ENCODE measurements around the gene DYNLT4.
A peak's percentile ranks its signal among the peaks of the same experiment; 100 is the strongest.

DYNLT4 gene

DNA sequence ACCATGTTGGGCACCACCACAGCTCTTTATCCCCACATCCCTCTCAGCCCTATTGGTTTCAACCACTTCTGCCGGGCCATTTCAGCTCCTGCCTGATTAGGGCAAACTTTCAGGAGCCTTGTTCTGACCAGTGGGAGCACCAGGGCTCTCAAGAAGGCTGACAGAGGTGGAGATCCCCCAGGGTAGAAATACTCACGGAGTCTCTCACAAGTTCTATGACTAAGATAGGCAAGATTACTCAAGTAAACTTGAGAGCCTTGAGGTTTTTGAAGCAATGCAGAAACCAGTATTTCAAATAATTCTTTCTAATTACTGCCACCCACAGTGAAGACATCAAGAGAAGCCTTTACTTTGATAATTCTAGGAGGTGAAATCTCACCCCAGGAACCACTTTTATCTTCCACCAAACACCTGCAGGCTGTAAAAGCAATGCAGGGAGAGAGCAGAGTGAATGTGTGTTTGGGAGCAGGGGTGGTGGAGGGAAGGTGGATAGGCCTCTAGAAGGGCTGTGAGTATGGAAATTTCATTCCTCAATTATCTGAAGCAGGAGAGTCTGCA is 42.5 kb upstream of the DYNLT4 start:
- TF ChIP-seq, protein P1, sequence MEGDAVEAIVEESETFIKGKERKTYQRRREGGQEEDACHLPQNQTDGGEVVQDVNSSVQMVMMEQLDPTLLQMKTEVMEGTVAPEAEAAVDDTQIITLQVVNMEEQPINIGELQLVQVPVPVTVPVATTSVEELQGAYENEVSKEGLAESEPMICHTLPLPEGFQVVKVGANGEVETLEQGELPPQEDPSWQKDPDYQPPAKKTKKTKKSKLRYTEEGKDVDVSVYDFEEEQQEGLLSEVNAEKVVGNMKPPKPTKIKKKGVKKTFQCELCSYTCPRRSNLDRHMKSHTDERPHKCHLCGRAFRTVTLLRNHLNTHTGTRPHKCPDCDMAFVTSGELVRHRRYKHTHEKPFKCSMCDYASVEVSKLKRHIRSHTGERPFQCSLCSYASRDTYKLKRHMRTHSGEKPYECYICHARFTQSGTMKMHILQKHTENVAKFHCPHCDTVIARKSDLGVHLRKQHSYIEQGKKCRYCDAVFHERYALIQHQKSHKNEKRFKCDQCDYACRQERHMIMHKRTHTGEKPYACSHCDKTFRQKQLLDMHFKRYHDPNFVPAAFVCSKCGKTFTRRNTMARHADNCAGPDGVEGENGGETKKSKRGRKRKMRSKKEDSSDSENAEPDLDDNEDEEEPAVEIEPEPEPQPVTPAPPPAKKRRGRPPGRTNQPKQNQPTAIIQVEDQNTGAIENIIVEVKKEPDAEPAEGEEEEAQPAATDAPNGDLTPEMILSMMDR (IDR thresholded peaks at IDR 0.05; ENCODE audit: insufficient read depth, low read length, poor library complexity, severe bottlenecking): no peak
- no peak for DNase-seq (ENCODE audit: extremely low read depth, insufficient read length)
- no peaks in the 10 kb centered on the region for H3K27me3 ChIP-seq (replicated peaks; ENCODE audit: control insufficient read depth, insufficient read depth, low read length)
- H3K36me3 ChIP-seq (ENCODE audit: control insufficient read depth, insufficient read depth, low read length): peaks cover 2% of the 10 kb centered on the region; the same call in 1 of the 2 replicates
- no peak overlapping the region for H3K4me3 ChIP-seq (replicated peaks; ENCODE audit: low read depth, low read length)

DNA sequence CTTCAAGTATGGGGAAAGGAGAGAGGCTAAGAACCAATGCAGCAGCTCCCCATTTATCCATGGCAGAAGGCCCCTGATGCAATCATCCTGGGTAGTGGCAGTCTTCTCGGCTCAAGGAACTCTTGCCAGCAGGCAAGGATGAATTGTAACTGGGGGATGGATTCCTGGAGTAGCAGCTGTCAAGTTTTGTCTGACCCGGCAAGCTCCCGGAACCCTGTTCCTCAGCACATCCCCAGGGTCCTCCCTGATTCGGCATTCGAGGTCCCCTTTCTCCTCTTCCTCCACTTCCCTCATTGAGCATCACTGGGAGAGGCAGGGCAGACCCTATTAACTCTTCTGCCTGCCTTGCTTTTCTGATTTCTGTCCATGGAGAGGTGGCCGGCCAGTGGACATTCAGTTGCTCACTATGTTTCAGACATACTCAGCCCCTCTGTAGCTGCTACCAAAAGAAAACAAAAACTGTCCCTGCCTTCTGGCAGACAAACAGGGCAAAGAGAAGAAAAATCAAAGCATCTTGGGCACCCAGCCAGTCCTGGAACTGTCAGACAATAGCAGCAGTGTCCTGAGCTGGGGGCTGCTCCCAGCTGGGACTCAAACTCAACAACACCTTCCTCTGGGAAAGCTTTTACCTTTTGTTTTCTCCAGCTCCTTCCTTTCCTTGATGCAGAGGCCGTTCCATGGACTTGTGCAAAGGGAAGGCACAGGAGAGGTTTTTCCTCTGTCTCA is 41.5 kb upstream of the DYNLT4 start:
- no peak for DNase-seq (ENCODE audit: extremely low read depth, insufficient read length)
- peaks cover 2% of the 10 kb centered on the region; the same call in 1 of the 2 replicates for H3K36me3 ChIP-seq (ENCODE audit: control insufficient read depth, insufficient read depth, low read length)
- no peak overlapping the region for H3K4me3 ChIP-seq (replicated peaks; ENCODE audit: low read depth, low read length)
- H3K27me3 ChIP-seq (replicated peaks; ENCODE audit: control insufficient read depth, insufficient read depth, low read length): no peaks in the 10 kb centered on the region
- TF ChIP-seq, protein P1 (IDR thresholded peaks at IDR 0.05; ENCODE audit: insufficient read depth, low read length, poor library complexity, severe bottlenecking): no peak

DNA sequence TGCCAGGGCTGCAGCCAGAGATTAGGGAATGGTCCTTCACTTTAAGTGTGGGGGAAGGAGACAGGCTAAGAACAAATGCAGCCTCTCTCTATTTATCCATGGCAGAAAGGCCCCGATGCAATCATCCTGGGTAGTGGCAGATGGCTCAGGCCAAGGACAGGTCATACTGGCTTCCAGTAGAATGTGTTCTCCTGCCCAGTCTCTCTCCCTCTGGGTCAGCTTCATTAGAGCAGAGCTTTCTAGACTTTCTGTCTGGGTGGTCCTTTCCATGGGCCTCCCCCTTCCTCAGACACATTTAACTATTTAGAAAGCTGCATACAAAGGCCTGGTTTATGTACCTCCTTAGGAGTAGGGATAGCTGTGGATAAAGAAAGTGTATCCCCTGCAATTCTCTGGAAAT is 40.7 kb upstream of the DYNLT4 start:
- Histone ChIP-seq H3K27me3 (replicated peaks; ENCODE audit: control insufficient read depth, insufficient read depth, low read length) (no peaks in the 10 kb centered on the region), H3K4me3 (replicated peaks; ENCODE audit: low read depth, low read length) (no peak overlapping the region), H3K36me3 (ENCODE audit: control insufficient read depth, insufficient read depth, low read length) (peaks cover 2% of the 10 kb centered on the region; the same call in 1 of the 2 replicates)
- DNase-seq (ENCODE audit: extremely low read depth, insufficient read length): no peak
- TF ChIP-seq, protein P1 (IDR thresholded peaks at IDR 0.05; ENCODE audit: insufficient read depth, low read length, poor library complexity, severe bottlenecking): no peak

DNA sequence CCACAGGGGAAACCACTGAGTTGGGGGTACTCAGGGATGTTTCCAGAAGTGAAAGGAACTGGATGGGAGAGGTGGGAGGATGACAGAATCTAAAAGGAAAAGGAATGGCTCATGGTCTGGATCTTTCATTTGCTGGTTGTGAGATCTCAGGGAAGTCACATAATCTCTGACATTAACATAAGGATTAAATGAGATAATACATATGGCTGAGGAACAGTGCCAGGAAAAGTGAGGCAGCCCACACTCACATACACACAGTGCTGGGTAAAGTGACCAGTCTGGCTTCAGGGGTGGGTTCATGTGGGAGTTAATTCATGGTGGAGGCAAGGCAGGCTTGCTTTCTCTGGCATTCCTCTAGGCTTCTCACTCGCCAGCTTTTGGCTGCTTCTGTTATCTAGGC is 39.8 kb upstream of the DYNLT4 start:
- Histone ChIP-seq H3K4me3 (replicated peaks; ENCODE audit: low read depth, low read length) (no peak overlapping the region), H3K27me3 (replicated peaks; ENCODE audit: control insufficient read depth, insufficient read depth, low read length) (no peaks in the 10 kb centered on the region), H3K36me3 (ENCODE audit: control insufficient read depth, insufficient read depth, low read length) (peaks cover 2% of the 10 kb centered on the region; the same call in 1 of the 2 replicates)
- TF ChIP-seq, protein P1 (IDR thresholded peaks at IDR 0.05; ENCODE audit: insufficient read depth, low read length, poor library complexity, severe bottlenecking): no peak
- no peak for DNase-seq (ENCODE audit: extremely low read depth, insufficient read length)

DNA sequence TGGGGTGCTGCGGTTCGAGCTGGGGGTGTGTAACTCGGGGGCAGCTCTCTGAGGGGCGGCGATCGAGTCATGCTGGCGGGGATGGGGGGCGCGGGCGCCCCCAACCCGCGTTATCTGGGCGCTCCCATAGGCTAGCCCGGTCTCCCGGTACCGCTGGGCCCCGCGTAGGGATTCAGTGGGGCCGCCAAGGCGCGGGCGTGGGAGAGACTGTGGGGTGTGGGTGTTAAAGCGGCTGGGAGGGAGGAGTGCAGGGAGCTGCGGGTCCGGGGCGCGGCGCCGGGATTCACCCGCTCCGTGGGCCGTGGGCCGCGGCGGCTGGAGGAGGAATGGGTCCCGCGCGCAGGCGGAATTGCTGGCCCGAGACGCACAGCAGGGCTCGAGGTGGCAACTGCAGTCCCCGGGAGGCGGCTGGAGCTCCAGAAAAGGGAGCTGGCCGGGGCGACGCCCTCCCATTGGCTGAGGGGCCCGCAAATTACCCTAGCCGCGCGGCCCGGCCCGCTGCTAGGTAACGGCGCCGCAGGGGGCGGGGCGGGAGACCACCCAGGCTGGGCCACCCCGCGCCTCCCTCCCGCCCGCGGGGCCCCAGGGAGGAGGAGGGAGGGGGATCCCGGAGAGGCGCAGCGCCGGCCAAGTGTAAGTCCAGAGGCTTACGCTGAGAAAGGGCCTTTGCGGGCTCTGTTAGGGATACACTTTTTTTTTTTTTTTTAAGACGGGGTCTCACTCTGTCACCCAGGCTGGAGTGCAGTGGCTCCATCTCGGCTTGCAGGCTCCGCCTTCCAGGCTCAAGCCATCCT is 35.9 kb upstream of the DYNLT4 start, which contains the start of gene PTCH2:
PTCH2 (minus strand) TSS at position 392 of the 794 bp plus-strand sequence; CDS start at position 71, 321 bp downstream.
- DNase-seq (ENCODE audit: extremely low read depth, insufficient read length): no peak
- H3K4me3 ChIP-seq (replicated peaks; ENCODE audit: low read depth, low read length): peak within 1 kb of the TSS; percentile 40
- TF ChIP-seq, protein P1 (IDR thresholded peaks at IDR 0.05; ENCODE audit: insufficient read depth, low read length, poor library complexity, severe bottlenecking): no peak
- H3K27me3 ChIP-seq (replicated peaks; ENCODE audit: control insufficient read depth, insufficient read depth, low read length): no peaks in the 10 kb centered on the region
- H3K36me3 ChIP-seq (ENCODE audit: control insufficient read depth, insufficient read depth, low read length): no peaks in the 10 kb centered on the region
